Smooth muscle cell (in vitro differentiated cells): ENCODE measurements around the gene TLL1. TPM values are rescaled to one million over a fixed set of nuclear protein-coding genes. Genes with fewer than 3 reads are reported as not detected.

Experiments used
- DNase-seq: peaks from one replicate; lab custom pipeline; 2025; ENCODE audit not compliant: unreplicated experiment; lab: John Stamatoyannopoulos, UW
- H2AFZ ChIP-seq: fragments of 200-600 bp; sonication (generic); 2 replicates; pipeline ENCODE4 v1.6.0; 2016; ENCODE audit warnings: antibody characterized with exemption, low read depth, mild to moderate bottlenecking
- H3F3A ChIP-seq: fragments of 200-600 bp; sonication (generic); 2 replicates; pipeline ENCODE4 v1.6.0; 2017; ENCODE audit warnings: antibody characterized with exemption, low read depth
- H3K27ac ChIP-seq: fragments of 200-600 bp; sonication (generic); 2 replicates; pipeline ENCODE4 v1.5.1; 2016; ENCODE audit warnings: low read depth, mild to moderate bottlenecking
- H3K27me3 ChIP-seq: fragments of 200-600 bp; sonication (generic); 2 replicates; pipeline ENCODE4 v1.6.1; 2016; ENCODE audit warnings: low read depth, mild to moderate bottlenecking
- H3K36me3 ChIP-seq: fragments of 200-600 bp; sonication (generic); 2 replicates; pipeline ENCODE4 v1.5.1; 2016; ENCODE audit warnings: low read depth
- H3K4me1 ChIP-seq: fragments of 200-600 bp; sonication (generic); 2 replicates; pipeline ENCODE4 v1.5.1; 2016; ENCODE audit warnings: low read depth
- H3K4me2 ChIP-seq: fragments of 200-600 bp; sonication (generic); 2 replicates; pipeline ENCODE4 v1.6.0; 2016; ENCODE audit warnings: mild to moderate bottlenecking
- H3K4me3 ChIP-seq: fragments of 200-600 bp; sonication (generic); 2 replicates; pipeline ENCODE4 v1.5.1; 2016; ENCODE audit warnings: mild to moderate bottlenecking
- H3K79me2 ChIP-seq: fragments of 200-600 bp; sonication (generic); 2 replicates; pipeline ENCODE4 v1.6.0; 2016; ENCODE audit warnings: low read depth, mild to moderate bottlenecking
- H3K9ac ChIP-seq: fragments of 200-600 bp; sonication (generic); 2 replicates; pipeline ENCODE4 v1.6.0; 2016; ENCODE audit warnings: low read depth
- H3K9me3 ChIP-seq: fragments of 200-600 bp; sonication (generic); replicated peaks from 2 replicates; pipeline ENCODE4 v1.5.1; 2016; ENCODE audit warnings: low read depth
- H4K20me1 ChIP-seq: fragments of 200-600 bp; sonication (generic); 2 replicates; pipeline ENCODE4 v1.6.0; 2016; ENCODE audit warnings: low read depth
- CTCF ChIP-seq: fragments of 200-600 bp; sonication (generic); IDR thresholded peaks from 2 replicates; pipeline ENCODE4 v1.5.1; 2017; ENCODE audit warnings: borderline replicate concordance, mild to moderate bottlenecking, antibody characterized with exemption; ENCODE audit not compliant: insufficient read depth, poor library complexity, severe bottlenecking
- WGBS: methylation state at CpG from one replicate; pipeline ENCODE4 v1.1.7; 2016; ENCODE audit warnings: low lambda C conversion rate; 5-methylcytosine and 5-hydroxymethylcytosine counted together
- polyA plus RNA-seq: library from polyadenylated mRNA; unstranded; fragments of >200 nt; fragmentation: Nextera tagmentation; extraction: Ambion mirVana; gene quantifications from 2 replicates; pipeline ENCODE4 v1.2.1, GENCODE V29; 2016
- total RNA-seq: library from RNA; depleted of rRNA; stranded (reverse); fragments of >200 nt; gene quantifications from 2 replicates; pipeline ENCODE4 v1.2.3, GENCODE V29; 2014

TLL1 gene
- total and polyA plus RNA-seq, 2 experiments from 2014 or later = 0.16 to 13.6 TPM

DNA sequence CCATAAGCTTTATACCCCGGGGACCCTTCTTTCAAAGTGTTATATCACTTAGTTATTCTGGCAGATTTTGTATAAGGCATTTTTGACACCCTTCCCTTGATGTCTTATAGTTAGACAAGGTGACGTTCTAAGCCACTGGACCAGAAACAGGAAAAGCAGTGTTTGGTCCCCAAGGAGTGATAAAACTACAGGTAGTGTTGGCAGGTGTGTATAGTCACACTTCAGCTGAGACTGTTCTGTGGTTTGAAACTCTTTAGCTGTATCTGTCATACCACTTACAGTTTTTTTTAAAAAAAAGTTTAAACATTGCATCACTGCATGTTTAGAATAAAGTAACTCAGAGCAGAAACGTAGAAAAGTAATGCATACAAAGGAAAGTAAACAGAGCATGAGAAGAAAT lies 48.5 kb downstream of the TLL1 start:
- H3K4me1 ChIP-seq = no peaks in the 10 kb centered on the region
- 82% methylated on average over 3 of the region's 3 CpGs for WGBS
- H3K36me3 ChIP-seq = no peaks in the 10 kb centered on the region
- H3K9ac ChIP-seq = no peak overlapping the region
- H3K9me3 ChIP-seq = no peaks in the 10 kb centered on the region
- no peaks in the 10 kb centered on the region for H4K20me1 ChIP-seq
- H3K4me2 ChIP-seq = no peak overlapping the region
- H3K27ac ChIP-seq = no peak overlapping the region
- H2AFZ ChIP-seq = no peak overlapping the region
- no peak for TF ChIP-seq CTCF
- H3K79me2 ChIP-seq = no peaks in the 10 kb centered on the region
- no peaks in the 10 kb centered on the region for H3K27me3 ChIP-seq
- no peaks in the 10 kb centered on the region for H3F3A ChIP-seq
- H3K4me3 ChIP-seq = no peak overlapping the region
- no peak for DNase-seq

GRCh38 chr4:165922747-165923146 lies 49.7 kb downstream of the TLL1 start:
- no peaks in the 10 kb centered on the region for H3K4me1 ChIP-seq
- no peak overlapping the region for H3K27ac ChIP-seq
- DNase-seq = no peak
- no peak overlapping the region for H3K4me2 ChIP-seq
- H4K20me1 ChIP-seq = no peaks in the 10 kb centered on the region
- no peaks in the 10 kb centered on the region for H3K9me3 ChIP-seq
- H3K4me3 ChIP-seq = no peak overlapping the region
- H3K79me2 ChIP-seq = no peaks in the 10 kb centered on the region
- H3F3A ChIP-seq = no peaks in the 10 kb centered on the region
- no peak overlapping the region for H2AFZ ChIP-seq
- H3K36me3 ChIP-seq = no peaks in the 10 kb centered on the region
- H3K9ac ChIP-seq = no peak overlapping the region
- TF ChIP-seq CTCF = no peak
- no peaks in the 10 kb centered on the region for H3K27me3 ChIP-seq

DNA sequence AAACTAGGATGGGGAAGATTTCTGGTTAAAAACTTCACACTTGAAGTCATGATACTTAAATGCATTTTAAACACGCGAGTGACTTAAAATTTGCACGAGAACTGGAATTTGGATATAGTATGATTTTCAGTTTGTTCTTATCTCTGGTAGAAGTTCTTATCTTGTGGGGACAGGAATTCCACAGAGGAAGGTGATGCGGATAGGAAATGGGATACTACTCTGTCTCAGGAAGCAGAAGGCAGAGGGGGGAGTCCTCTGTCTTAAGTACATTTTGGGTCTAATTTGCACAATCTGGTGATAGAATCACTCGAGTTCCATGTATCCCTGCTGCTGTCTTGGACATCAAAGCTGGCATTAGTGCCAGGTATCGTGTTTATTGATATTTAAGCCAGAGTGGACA lies 53.3 kb downstream of the TLL1 start:
- 93% methylated on average over 6 of the region's 6 CpGs for WGBS

More for the DNA sequence above, 53.3 kb downstream of the TLL1 start:
- no peak overlapping the region for H3K27ac ChIP-seq
- no peak overlapping the region for H2AFZ ChIP-seq
- no peak for TF ChIP-seq CTCF
- H3F3A ChIP-seq = no peaks in the 10 kb centered on the region
- H3K9ac ChIP-seq = no peak overlapping the region
- no peak overlapping the region for H3K4me3 ChIP-seq
- no peaks in the 10 kb centered on the region for H3K4me1 ChIP-seq
- H3K9me3 ChIP-seq = no peaks in the 10 kb centered on the region
- no peak for DNase-seq
- H4K20me1 ChIP-seq = no peaks in the 10 kb centered on the region
- H3K27me3 ChIP-seq = no peaks in the 10 kb centered on the region
- no peaks in the 10 kb centered on the region for H3K36me3 ChIP-seq
- no peak overlapping the region for H3K4me2 ChIP-seq
- H3K79me2 ChIP-seq = no peaks in the 10 kb centered on the region
